Hepatocyte (in vitro differentiated cells): ENCODE data around the gene NAT10. TPM values are rescaled to one million over a fixed set of nuclear protein-coding genes. Genes with fewer than 3 reads are reported as not detected.
"Not testable (repeated sequence)": the region's sequence is repeated elsewhere in the genome, so short reads cannot be mapped to it uniquely, and the experiment has no call there.

Source experiments
- DNase-seq: peaks from one replicate; pipeline ENCODE4 v3.0.0-alpha.2; 2016; ENCODE audit warnings: low spot score
- H2AFZ ChIP-seq: fragments of 200-600 bp; sonication (generic); 2 replicates; pipeline ENCODE4 v1.6.0; 2016; ENCODE audit warnings: antibody characterized with exemption, mild to moderate bottlenecking
- H3K27ac ChIP-seq: fragments of 200-600 bp; sonication (generic); 2 replicates; pipeline ENCODE4 v1.5.1; 2016; ENCODE audit warnings: mild to moderate bottlenecking
- H3K27me3 ChIP-seq: fragments of 200-600 bp; sonication (generic); 2 replicates; pipeline ENCODE4 v1.6.1; 2016
- H3K36me3 ChIP-seq: fragments of 200-600 bp; sonication (generic); replicated peaks from 2 replicates; pipeline ENCODE4 v1.5.1; 2016; ENCODE audit warnings: low read depth; ENCODE audit not compliant: insufficient read depth
- H3K4me1 ChIP-seq: fragments of 200-600 bp; sonication (generic); 2 replicates; pipeline ENCODE4 v1.5.1; 2016; ENCODE audit warnings: mild to moderate bottlenecking, moderate library complexity; ENCODE audit not compliant: insufficient read depth
- H3K4me2 ChIP-seq: fragments of 200-600 bp; sonication (generic); 2 replicates; pipeline ENCODE4 v1.6.0; 2016
- H3K4me3 ChIP-seq: fragments of 200-600 bp; sonication (generic); 2 replicates; pipeline ENCODE4 v1.5.1; 2016; ENCODE audit warnings: mild to moderate bottlenecking
- H3K79me2 ChIP-seq: fragments of 200-600 bp; sonication (generic); 2 replicates; pipeline ENCODE4 v1.6.0; 2017; ENCODE audit warnings: mild to moderate bottlenecking
- H3K9me2 ChIP-seq: fragments of 200-600 bp; sonication (generic); replicated peaks from 2 replicates; pipeline ENCODE4 v1.6.0; 2017; ENCODE audit warnings: mild to moderate bottlenecking; ENCODE audit not compliant: insufficient read depth
- H3K9me3 ChIP-seq: fragments of 200-600 bp; sonication (generic); 2 replicates; pipeline ENCODE4 v1.5.1; 2016; ENCODE audit warnings: low read depth, mild to moderate bottlenecking
- H4K20me1 ChIP-seq: fragments of 200-600 bp; sonication (generic); 2 replicates; pipeline ENCODE4 v1.6.0; 2016; ENCODE audit warnings: mild to moderate bottlenecking; ENCODE audit not compliant: insufficient read depth, poor library complexity, severe bottlenecking
- EZH2 ChIP-seq: fragments of 200-600 bp; sonication (generic); IDR thresholded peaks from 2 replicates; pipeline ENCODE4 v1.6.1; 2016; ENCODE audit warnings: antibody characterized with exemption, mild to moderate bottlenecking, borderline replicate concordance
- EZH2phosphoT487 ChIP-seq: fragments of 200-600 bp; sonication (generic); IDR thresholded peaks from one replicate; pipeline ENCODE4 v1.6.1; 2018; ENCODE audit warnings: antibody characterized with exemption, mild to moderate bottlenecking, low read depth, moderate library complexity; ENCODE audit not compliant: unreplicated experiment, severe bottlenecking
- WGBS: methylation state at CpG from one replicate; pipeline ENCODE4 v1.1.6; 2016; ENCODE audit warnings: low lambda C conversion rate; ENCODE audit errors: missing lambda C conversion rate; 5-methylcytosine and 5-hydroxymethylcytosine counted together
- polyA plus RNA-seq: library from polyadenylated mRNA; unstranded; fragments of >200 nt; fragmentation: Nextera tagmentation; extraction: Ambion mirVana; gene quantifications from 2 replicates; pipeline ENCODE4 v1.2.1, GENCODE V29; 2016
- total RNA-seq: library from RNA; depleted of rRNA; stranded (reverse); fragments of >200 nt; gene quantifications from 2 replicates; pipeline ENCODE4 v1.2.3, GENCODE V29; 2014
- TF ChIP-seq, protein P1 (sequence below): fragments of 200-600 bp; sonication (generic); IDR thresholded peaks from 2 replicates; pipeline ENCODE4 v1.5.1; 2016; ENCODE audit warnings: antibody characterized with exemption, mild to moderate bottlenecking; ENCODE audit not compliant: poor library complexity

NAT10 gene
- total and polyA plus RNA-seq, 2 experiments from 2014 or later = 18.3 to 20.5 TPM

GRCh38 chr11:34084637-34085036 lies 20.8 kb upstream of the NAT10 start:
- no peak overlapping the region for H2AFZ ChIP-seq
- peaks cover 10% of the 10 kb centered on the region for H3K36me3 ChIP-seq
- WGBS = 93% methylated on average over 2 of the region's 2 CpGs
- H3K79me2 ChIP-seq = peaks cover 71% of the 10 kb centered on the region
- no peaks in the 10 kb centered on the region for H3K4me1 ChIP-seq
- H3K9me2 ChIP-seq = no peaks in the 10 kb centered on the region
- H3K4me3 ChIP-seq = no peak overlapping the region
- H3K4me2 ChIP-seq = no peak overlapping the region
- peaks cover 21% of the 10 kb centered on the region for H4K20me1 ChIP-seq
- TF ChIP-seq EZH2phosphoT487 (no peak), EZH2 (no peak)
- TF ChIP-seq, protein P1, sequence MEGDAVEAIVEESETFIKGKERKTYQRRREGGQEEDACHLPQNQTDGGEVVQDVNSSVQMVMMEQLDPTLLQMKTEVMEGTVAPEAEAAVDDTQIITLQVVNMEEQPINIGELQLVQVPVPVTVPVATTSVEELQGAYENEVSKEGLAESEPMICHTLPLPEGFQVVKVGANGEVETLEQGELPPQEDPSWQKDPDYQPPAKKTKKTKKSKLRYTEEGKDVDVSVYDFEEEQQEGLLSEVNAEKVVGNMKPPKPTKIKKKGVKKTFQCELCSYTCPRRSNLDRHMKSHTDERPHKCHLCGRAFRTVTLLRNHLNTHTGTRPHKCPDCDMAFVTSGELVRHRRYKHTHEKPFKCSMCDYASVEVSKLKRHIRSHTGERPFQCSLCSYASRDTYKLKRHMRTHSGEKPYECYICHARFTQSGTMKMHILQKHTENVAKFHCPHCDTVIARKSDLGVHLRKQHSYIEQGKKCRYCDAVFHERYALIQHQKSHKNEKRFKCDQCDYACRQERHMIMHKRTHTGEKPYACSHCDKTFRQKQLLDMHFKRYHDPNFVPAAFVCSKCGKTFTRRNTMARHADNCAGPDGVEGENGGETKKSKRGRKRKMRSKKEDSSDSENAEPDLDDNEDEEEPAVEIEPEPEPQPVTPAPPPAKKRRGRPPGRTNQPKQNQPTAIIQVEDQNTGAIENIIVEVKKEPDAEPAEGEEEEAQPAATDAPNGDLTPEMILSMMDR = no peak
- DNase-seq = no peak
- no peak overlapping the region for H3K27ac ChIP-seq
- no peaks in the 10 kb centered on the region for H3K9me3 ChIP-seq
- H3K27me3 ChIP-seq = no peaks in the 10 kb centered on the region

DNA sequence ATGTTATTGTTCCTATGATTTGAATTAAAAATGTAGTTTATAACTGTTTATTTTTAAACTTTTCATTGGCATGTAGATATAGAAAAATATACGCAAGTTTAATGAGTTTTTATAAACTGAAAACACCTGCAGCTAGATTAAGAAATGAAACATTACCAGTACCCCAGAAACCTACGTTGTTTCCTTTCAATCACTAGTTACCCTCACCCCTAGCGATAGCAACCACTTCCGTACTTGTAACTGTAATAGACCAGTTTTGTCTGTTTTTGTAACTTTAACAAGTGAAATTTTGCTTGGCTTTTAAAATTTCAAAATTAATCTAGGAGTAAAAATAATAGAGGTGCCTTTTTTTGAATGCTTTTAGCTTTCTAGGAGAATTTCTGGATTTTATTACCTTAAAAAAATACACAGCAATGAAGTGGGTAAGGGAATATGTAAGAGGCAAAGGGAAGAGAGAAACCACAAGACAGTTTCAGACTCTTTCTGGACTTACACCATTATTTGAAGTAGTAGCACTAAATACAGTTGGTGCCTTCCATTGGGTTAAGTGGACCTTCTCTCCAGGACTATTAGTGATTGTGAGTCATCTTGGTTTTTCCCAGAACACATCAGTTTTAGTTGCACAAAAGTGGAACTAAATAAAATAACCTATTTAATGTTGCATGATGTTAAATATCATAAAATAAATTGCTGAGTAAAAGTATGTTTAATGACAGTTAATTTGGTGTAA lies 18.7 kb upstream of the NAT10 start:
- DNase-seq = no peak

DNA sequence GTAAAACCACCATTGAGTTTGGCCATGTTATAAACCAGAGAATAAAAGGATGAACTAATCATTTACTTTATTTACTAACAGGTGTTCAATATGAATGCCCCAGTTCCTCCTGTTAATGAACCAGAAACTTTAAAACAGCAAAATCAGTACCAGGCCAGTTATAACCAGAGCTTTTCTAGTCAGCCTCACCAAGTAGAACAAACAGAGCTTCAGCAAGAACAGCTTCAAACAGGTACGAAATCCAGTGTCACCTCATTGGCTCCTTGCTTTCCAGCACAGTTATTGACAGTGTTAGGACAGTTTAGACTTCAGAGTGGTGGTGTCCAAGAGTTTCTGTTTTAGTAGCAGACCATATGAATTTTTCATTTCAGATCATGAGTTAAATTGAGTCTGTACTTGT lies 13.6 kb upstream of the NAT10 start:
- no peak for DNase-seq
- Histone ChIP-seq H3K4me3 (no peak overlapping the region), H3K9me2 (no peaks in the 10 kb centered on the region), H3K4me2 (no peak overlapping the region), H3K79me2 (peaks cover 52% of the 10 kb centered on the region), H3K27me3 (no peaks in the 10 kb centered on the region), H3K27ac (no peak overlapping the region), H2AFZ (no peak overlapping the region), H3K4me1 (no peaks in the 10 kb centered on the region), H3K36me3 (peaks cover 5% of the 10 kb centered on the region), H3K9me3 (no peaks in the 10 kb centered on the region), H4K20me1 (peaks cover 16% of the 10 kb centered on the region)
- TF ChIP-seq EZH2 = no peak
- TF ChIP-seq, protein P1 = no peak
- no peak for TF ChIP-seq EZH2phosphoT487
- WGBS = 100% methylated on average over 1 of the region's 1 CpG

More for the DNA sequence above, 18.7 kb upstream of the NAT10 start:
- Histone ChIP-seq H3K79me2 (peaks cover 75% of the 10 kb centered on the region), H3K36me3 (peaks cover 10% of the 10 kb centered on the region), H3K9me2 (no peaks in the 10 kb centered on the region), H2AFZ (no peak overlapping the region), H3K9me3 (no peaks in the 10 kb centered on the region), H3K4me3 (no peak overlapping the region), H3K4me1 (no peaks in the 10 kb centered on the region), H3K4me2 (no peak overlapping the region), H3K27me3 (no peaks in the 10 kb centered on the region), H3K27ac (no peak overlapping the region), H4K20me1 (peaks cover 21% of the 10 kb centered on the region)
- 94% methylated on average over 4 of the region's 4 CpGs for WGBS
- no peak for TF ChIP-seq EZH2
- no peak for TF ChIP-seq EZH2phosphoT487
- TF ChIP-seq, protein P1 = no peak

DNA sequence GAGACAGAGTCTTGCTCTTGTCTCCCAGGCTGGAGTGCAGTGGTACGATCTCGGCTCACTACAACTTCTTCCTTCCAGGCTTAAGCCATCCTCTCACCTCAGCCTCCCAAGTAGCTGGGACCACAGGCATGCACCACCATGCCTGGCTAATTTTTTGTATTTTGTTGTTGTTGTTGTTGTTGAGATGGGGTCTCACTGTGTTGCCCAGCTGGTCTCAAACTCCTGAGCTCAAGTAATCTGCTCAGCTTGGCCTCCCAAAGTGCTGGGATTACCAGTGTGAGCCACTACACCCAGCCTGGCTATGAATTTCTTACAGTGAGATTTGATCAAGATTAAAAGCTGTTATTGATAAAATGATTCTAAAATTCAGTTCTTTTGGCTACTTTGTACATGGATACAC lies 10.5 kb upstream of the NAT10 start:
- not testable (repeated sequence) for H3K4me3 ChIP-seq, H3K27me3 ChIP-seq, H3K27ac ChIP-seq, H2AFZ ChIP-seq, H3K9me3 ChIP-seq, H3K4me1 ChIP-seq, DNase-seq, H3K9me2 ChIP-seq, H3K4me2 ChIP-seq, H3K36me3 ChIP-seq
- WGBS = 95% methylated on average over 2 of the region's 2 CpGs
- peaks cover 42% of the 10 kb centered on the region for H3K79me2 ChIP-seq
- peaks cover 16% of the 10 kb centered on the region for H4K20me1 ChIP-seq
